Kidney epithelial cell (primary cell): Measurements from ENCODE around the gene GNRH2. TPM values are rescaled to one million over a fixed set of nuclear protein-coding genes. Genes with fewer than 3 reads are reported as not detected.

Experiments used
- DNase-seq: peaks from one replicate; pipeline ENCODE4 v3.0.0-alpha.2; 2010; ENCODE audit warnings: low read depth
- H3K27me3 ChIP-seq: 2 replicates; pipeline ENCODE4 v1.6.0; 2011; ENCODE audit warnings: low read length; ENCODE audit not compliant: control insufficient read depth, insufficient read depth
- H3K36me3 ChIP-seq: 2 replicates; pipeline ENCODE4 v1.5.1; 2011; ENCODE audit warnings: low read length; ENCODE audit not compliant: control insufficient read depth, insufficient read depth
- H3K4me3 ChIP-seq: 2 replicates; pipeline ENCODE4 v1.5.1; 2011; ENCODE audit warnings: low read depth, mild to moderate bottlenecking, control low read depth, low read length
- total RNA-seq: library from RNA; depleted of rRNA; stranded (reverse); fragments of >200 nt; gene quantifications from 2 replicates; pipeline ENCODE4 v1.2.3, GENCODE V29; 2015
- TF ChIP-seq, protein P1 (sequence below): IDR thresholded peaks from 2 replicates; pipeline ENCODE4 v1.5.1; 2011; ENCODE audit warnings: mild to moderate bottlenecking, moderate library complexity, low read length, control low read depth, inconsistent platforms; ENCODE audit not compliant: insufficient read depth, poor library complexity, severe bottlenecking

GNRH2 gene
- total RNA-seq, 1 donor from 2014 or later = not detected

GRCh38 chr20:3090565-3090964 is 47.1 kb downstream of the GNRH2 start:
- TF ChIP-seq, protein P1, sequence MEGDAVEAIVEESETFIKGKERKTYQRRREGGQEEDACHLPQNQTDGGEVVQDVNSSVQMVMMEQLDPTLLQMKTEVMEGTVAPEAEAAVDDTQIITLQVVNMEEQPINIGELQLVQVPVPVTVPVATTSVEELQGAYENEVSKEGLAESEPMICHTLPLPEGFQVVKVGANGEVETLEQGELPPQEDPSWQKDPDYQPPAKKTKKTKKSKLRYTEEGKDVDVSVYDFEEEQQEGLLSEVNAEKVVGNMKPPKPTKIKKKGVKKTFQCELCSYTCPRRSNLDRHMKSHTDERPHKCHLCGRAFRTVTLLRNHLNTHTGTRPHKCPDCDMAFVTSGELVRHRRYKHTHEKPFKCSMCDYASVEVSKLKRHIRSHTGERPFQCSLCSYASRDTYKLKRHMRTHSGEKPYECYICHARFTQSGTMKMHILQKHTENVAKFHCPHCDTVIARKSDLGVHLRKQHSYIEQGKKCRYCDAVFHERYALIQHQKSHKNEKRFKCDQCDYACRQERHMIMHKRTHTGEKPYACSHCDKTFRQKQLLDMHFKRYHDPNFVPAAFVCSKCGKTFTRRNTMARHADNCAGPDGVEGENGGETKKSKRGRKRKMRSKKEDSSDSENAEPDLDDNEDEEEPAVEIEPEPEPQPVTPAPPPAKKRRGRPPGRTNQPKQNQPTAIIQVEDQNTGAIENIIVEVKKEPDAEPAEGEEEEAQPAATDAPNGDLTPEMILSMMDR = no peak

GRCh38 chr20:3092611-3093379 is 49.4 kb downstream of the GNRH2 start:
- no peaks in the 10 kb centered on the region for H3K36me3 ChIP-seq
- DNase-seq = no peak
- H3K4me3 ChIP-seq = peak overlapping the region; percentile 47
- TF ChIP-seq, protein P1 = no peak
- peaks cover 9% of the 10 kb centered on the region for H3K27me3 ChIP-seq

More at GRCh38 chr20:3090565-3090964, 47.1 kb downstream of the GNRH2 start:
- H3K36me3 ChIP-seq = no peaks in the 10 kb centered on the region
- no peak for DNase-seq
- no peak overlapping the region for H3K4me3 ChIP-seq
- H3K27me3 ChIP-seq = peaks cover 9% of the 10 kb centered on the region

DNA sequence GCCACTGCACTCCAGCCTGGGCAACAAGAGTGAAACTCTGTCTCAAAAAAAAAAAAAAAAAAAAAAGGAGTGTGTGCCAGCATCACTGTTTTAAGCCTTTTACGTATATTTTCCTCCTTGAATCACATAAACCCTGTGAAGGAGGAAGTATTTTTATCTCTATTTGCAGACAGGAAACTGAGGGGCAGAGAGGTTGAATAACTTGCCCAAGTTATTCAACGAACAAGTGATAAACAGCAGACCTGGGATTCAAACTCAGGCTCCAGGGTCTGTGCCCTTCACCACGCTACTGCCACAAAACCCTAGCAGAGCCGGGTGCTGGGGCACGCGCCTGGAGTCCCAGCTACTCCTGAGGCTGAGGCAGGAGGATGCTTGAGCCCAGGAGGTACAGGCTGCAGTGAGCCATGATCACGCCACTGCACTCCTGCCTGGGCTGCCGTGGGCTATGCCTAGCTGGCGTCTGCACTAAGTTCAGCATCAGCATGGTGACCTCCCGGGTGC is 50.5 kb downstream of the GNRH2 start:
- DNase-seq = no peak
- Histone ChIP-seq H3K4me3 (no peak overlapping the region), H3K27me3 (peaks cover 9% of the 10 kb centered on the region), H3K36me3 (no peaks in the 10 kb centered on the region)
- TF ChIP-seq, protein P1 = no peak

- TF ChIP-seq, protein P1 = no peak
- DNase-seq = no peak
- H3K27me3 ChIP-seq = peaks cover 8% of the 10 kb centered on the region
- H3K36me3 ChIP-seq = no peaks in the 10 kb centered on the region
- H3K4me3 ChIP-seq = no peak overlapping the region
Observed at GRCh38 chr20:3094848-3095629, 51.6 kb downstream of the GNRH2 start.

Other genes starting within 250 kb of the GNRH2 start
- gene CPXM1, start 243.0 kb upstream of the GNRH2 start, total RNA-seq = 68.7 and 97.4 TPM in 2 replicates
- gene C20orf141, start 228.6 kb upstream of the GNRH2 start, total RNA-seq = not detected in 2 replicates
- not detected in 2 replicates for gene TMEM239, start 227.3 kb upstream of the GNRH2 start, total RNA-seq
- 30.4 and 35.5 TPM in 2 replicates for gene PCED1A, start 203.0 kb upstream of the GNRH2 start, total RNA-seq
- 38.6 and 40.4 TPM in 2 replicates for gene VPS16, start 202.9 kb upstream of the GNRH2 start, total RNA-seq
- gene PTPRA, start 170.1 kb upstream of the GNRH2 start, total RNA-seq = 43.3 and 48.6 TPM in 2 replicates
- gene MRPS26, start 2.4 kb downstream of the GNRH2 start, total RNA-seq = 70.4 and 80.8 TPM in 2 replicates
- gene OXT, start 28.0 kb downstream of the GNRH2 start, total RNA-seq = not detected in 2 replicates
- not detected in 2 replicates for gene AVP, start 41.1 kb downstream of the GNRH2 start, total RNA-seq
- gene FASTKD5, start 116.2 kb downstream of the GNRH2 start, total RNA-seq = 13.4 and 14.3 TPM in 2 replicates
- gene UBOX5, start 116.2 kb downstream of the GNRH2 start, total RNA-seq = 5.1 and 5.6 TPM in 2 replicates
- 10.4 and 11.3 TPM in 2 replicates for gene LZTS3, start 129.9 kb downstream of the GNRH2 start, total RNA-seq
- 89.8 and 108 TPM in 2 replicates for gene DDRGK1, start 161.1 kb downstream of the GNRH2 start, total RNA-seq
- gene ITPA, start 165.9 kb downstream of the GNRH2 start, total RNA-seq = 71.2 and 80.5 TPM in 2 replicates
- 4.9 and 8.5 TPM in 2 replicates for gene SLC4A11, start 195.6 kb downstream of the GNRH2 start, total RNA-seq